ENCODE measurements around the gene TMEM81.

GRCh38 chr1:205109269-205109668, 25.0 kb upstream of the TMEM81 start:
- TF ChIP-seq CTCF (conservative IDR thresholded peaks at IDR 0.05 in 1 of 2, IDR thresholded peaks at IDR 0.05 in 1 of 2; ENCODE audit: low read depth in 1 of 2, low read length in 2 of 2) (no peak), EZH2 (IDR thresholded peaks at IDR 0.05; ENCODE audit: low read length, missing control alignments) (no peak)

Data from fibroblast of lung (primary cell).